Measurements from ENCODE around the gene PROK1. TPM values are rescaled to one million over a fixed set of nuclear protein-coding genes. Genes with fewer than 3 reads are reported as not detected.

Gene PROK1
- total and polyA plus RNA-seq, 3 experiments from 2014 or later: not detected

GRCh38 chr1:110472546-110472945 lies 21.6 kb downstream of the PROK1 start:
- Mint-ChIP-seq H3K9me3 (no peaks in the 10 kb centered on the region), H3K27me3 (peaks cover 6 to 35% of the 10 kb centered on the region in 2 donors), H3K4me1 (no peaks in the 10 kb centered on the region), H3K36me3 (no peaks in the 10 kb centered on the region), H3K27ac (no peak overlapping the region), H3K4me3 (no peak overlapping the region)
- Histone ChIP-seq H3K36me3 (ENCODE audit: insufficient read depth, low read length) (no peaks in the 10 kb centered on the region), H3K4me1 (ENCODE audit: insufficient read depth, low read length) (no peaks in the 10 kb centered on the region), H3K27me3 (ENCODE audit: insufficient read depth, low read length, poor library complexity, severe bottlenecking) (no peaks in the 10 kb centered on the region), H3K27ac (ENCODE audit: low read depth, low read length) (no peak overlapping the region), H3K4me3 (ENCODE audit: low read length) (no peak overlapping the region), H3K9me3 (ENCODE audit: low read length) (no peaks in the 10 kb centered on the region)
- ChIA-PET POLR2A (no interaction called here), CTCF (no interaction called here)
- no peak for DNase-seq

GRCh38 chr1:110474444-110474843 lies 23.5 kb downstream of the PROK1 start:
- no peak for DNase-seq
- no peaks in the 10 kb centered on the region for H3K9me3 ChIP-seq (ENCODE audit: low read length)
- no peaks in the 10 kb centered on the region for H3K36me3 ChIP-seq (ENCODE audit: insufficient read depth, low read length)
- Mint-ChIP-seq H3K4me1 (no peaks in the 10 kb centered on the region), H3K9me3 (no peaks in the 10 kb centered on the region), H3K27ac (no peak overlapping the region), H3K36me3 (no peaks in the 10 kb centered on the region), H3K27me3 (peaks cover 7 to 33% of the 10 kb centered on the region in 2 donors), H3K4me3 (no peak overlapping the region)
- POLR2A ChIA-PET: no interaction called here
- H3K4me1 ChIP-seq (ENCODE audit: insufficient read depth, low read length): no peaks in the 10 kb centered on the region
- no peak overlapping the region for H3K27ac ChIP-seq (ENCODE audit: low read depth, low read length)
- H3K4me3 ChIP-seq (ENCODE audit: low read length): no peak overlapping the region
- H3K27me3 ChIP-seq (ENCODE audit: insufficient read depth, low read length, poor library complexity, severe bottlenecking): no peaks in the 10 kb centered on the region
- CTCF ChIA-PET: interaction anchor here (1.7 kb wide), 1 partner anchor 14 kb away, joined by 8 read pairs; no protein-coding TSS in a partner anchor

GRCh38 chr1:110475362-110476027 lies 24.5 kb downstream of the PROK1 start:
- Mint-ChIP-seq H3K4me1 (no peaks in the 10 kb centered on the region), H3K27ac (no peak overlapping the region), H3K27me3 (peaks cover 7 to 30% of the 10 kb centered on the region in 2 donors), H3K9me3 (no peaks in the 10 kb centered on the region), H3K36me3 (no peaks in the 10 kb centered on the region), H3K4me3 (no peak overlapping the region)
- Histone ChIP-seq H3K9me3 (ENCODE audit: low read length) (no peaks in the 10 kb centered on the region), H3K4me3 (ENCODE audit: low read length) (no peak overlapping the region), H3K27ac (ENCODE audit: low read depth, low read length) (no peak overlapping the region), H3K27me3 (ENCODE audit: insufficient read depth, low read length, poor library complexity, severe bottlenecking) (no peaks in the 10 kb centered on the region), H3K4me1 (ENCODE audit: insufficient read depth, low read length) (no peaks in the 10 kb centered on the region), H3K36me3 (ENCODE audit: insufficient read depth, low read length) (no peaks in the 10 kb centered on the region)
- DNase-seq: no peak
- CTCF ChIA-PET: interaction anchor here (1.7 kb wide), 1 partner anchor 15 kb away, joined by 8 read pairs; no protein-coding TSS in a partner anchor
- POLR2A ChIA-PET: no interaction called here

GRCh38 chr1:110476028-110476765 lies 25.2 kb downstream of the PROK1 start:
- Histone ChIP-seq H3K36me3 (ENCODE audit: insufficient read depth, low read length) (no peaks in the 10 kb centered on the region), H3K9me3 (ENCODE audit: low read length) (no peaks in the 10 kb centered on the region), H3K27ac (ENCODE audit: low read depth, low read length) (no peak overlapping the region), H3K4me1 (ENCODE audit: insufficient read depth, low read length) (no peaks in the 10 kb centered on the region), H3K27me3 (ENCODE audit: insufficient read depth, low read length, poor library complexity, severe bottlenecking) (no peaks in the 10 kb centered on the region), H3K4me3 (ENCODE audit: low read length) (no peak overlapping the region)
- POLR2A ChIA-PET: no interaction called here
- no peaks in the 10 kb centered on the region for H3K9me3 Mint-ChIP-seq
- peaks cover 7 to 25% of the 10 kb centered on the region in 2 donors for H3K27me3 Mint-ChIP-seq
- no peak for DNase-seq
- no peak overlapping the region for H3K27ac Mint-ChIP-seq
- no peaks in the 10 kb centered on the region for H3K36me3 Mint-ChIP-seq
- no peak overlapping the region for H3K4me3 Mint-ChIP-seq
- no peaks in the 10 kb centered on the region for H3K4me1 Mint-ChIP-seq
- CTCF ChIA-PET: interaction anchor here (1.3 kb wide), 1 partner anchor 16 kb away, joined by 3 read pairs; no protein-coding TSS in a partner anchor

GRCh38 chr1:110477041-110477440 lies 26.1 kb downstream of the PROK1 start:
- Histone ChIP-seq H3K27me3 (ENCODE audit: insufficient read depth, low read length, poor library complexity, severe bottlenecking) (no peaks in the 10 kb centered on the region), H3K9me3 (ENCODE audit: low read length) (no peaks in the 10 kb centered on the region), H3K4me3 (ENCODE audit: low read length) (no peak overlapping the region), H3K36me3 (ENCODE audit: insufficient read depth, low read length) (no peaks in the 10 kb centered on the region), H3K4me1 (ENCODE audit: insufficient read depth, low read length) (no peaks in the 10 kb centered on the region), H3K27ac (ENCODE audit: low read depth, low read length) (no peak overlapping the region)
- Mint-ChIP-seq H3K4me3 (no peak overlapping the region), H3K27me3 (peaks cover 7 to 21% of the 10 kb centered on the region in 2 donors), H3K9me3 (no peaks in the 10 kb centered on the region), H3K27ac (no peak overlapping the region), H3K4me1 (no peaks in the 10 kb centered on the region), H3K36me3 (no peaks in the 10 kb centered on the region)
- no peak for DNase-seq
- POLR2A ChIA-PET: no interaction called here
- CTCF ChIA-PET: interaction anchor here (1.0 to 1.3 kb wide), 2 partner anchors 17 to 19 kb away, joined by 3 to 4 read pairs; no protein-coding TSS in a partner anchor

- ChIA-PET POLR2A (no interaction called here), CTCF (interaction anchor here (1.0 to 1.3 kb wide), 2 partner anchors 18 to 19 kb away, joined by 3 to 4 read pairs; no protein-coding TSS in a partner anchor)
- Histone ChIP-seq H3K4me3 (ENCODE audit: low read length) (no peak overlapping the region), H3K27me3 (ENCODE audit: insufficient read depth, low read length, poor library complexity, severe bottlenecking) (no peaks in the 10 kb centered on the region), H3K4me1 (ENCODE audit: insufficient read depth, low read length) (no peaks in the 10 kb centered on the region), H3K27ac (ENCODE audit: low read depth, low read length) (no peak overlapping the region), H3K36me3 (ENCODE audit: insufficient read depth, low read length) (no peaks in the 10 kb centered on the region), H3K9me3 (ENCODE audit: low read length) (no peaks in the 10 kb centered on the region)
- H3K4me3 Mint-ChIP-seq: no peak overlapping the region
- H3K27ac Mint-ChIP-seq: no peak overlapping the region
- no peaks in the 10 kb centered on the region for H3K36me3 Mint-ChIP-seq
- H3K9me3 Mint-ChIP-seq: no peaks in the 10 kb centered on the region
- H3K27me3 Mint-ChIP-seq: peaks cover 9 to 19% of the 10 kb centered on the region in 2 donors
- H3K4me1 Mint-ChIP-seq: no peaks in the 10 kb centered on the region
- DNase-seq: no peak
These were observed 26.6 kb downstream of the PROK1 start for GRCh38 chr1:110477445-110477957.

- Histone ChIP-seq H3K27ac (ENCODE audit: low read depth, low read length) (no peak overlapping the region), H3K4me3 (ENCODE audit: low read length) (no peak overlapping the region), H3K9me3 (ENCODE audit: low read length) (no peaks in the 10 kb centered on the region), H3K4me1 (ENCODE audit: insufficient read depth, low read length) (no peaks in the 10 kb centered on the region), H3K36me3 (ENCODE audit: insufficient read depth, low read length) (no peaks in the 10 kb centered on the region), H3K27me3 (ENCODE audit: insufficient read depth, low read length, poor library complexity, severe bottlenecking) (no peaks in the 10 kb centered on the region)
- H3K36me3 Mint-ChIP-seq: no peaks in the 10 kb centered on the region
- CTCF ChIA-PET: interaction anchor here (1.0 kb wide), 1 partner anchor 18 kb away, joined by 4 read pairs; no protein-coding TSS in a partner anchor
- H3K27me3 Mint-ChIP-seq: peaks cover 9 to 15% of the 10 kb centered on the region in 2 donors
- DNase-seq: no peak
- POLR2A ChIA-PET: no interaction called here
- H3K4me1 Mint-ChIP-seq: peaks cover 0 to 3% (median 0%) of the 10 kb centered on the region in 3 donors
- peak overlapping the region in 1 of 8 donors; percentile 40 for H3K27ac Mint-ChIP-seq
- no peak overlapping the region for H3K4me3 Mint-ChIP-seq
- no peaks in the 10 kb centered on the region for H3K9me3 Mint-ChIP-seq
These were observed 27.2 kb downstream of the PROK1 start for GRCh38 chr1:110477967-110478640.

GRCh38 chr1:110478886-110479285 lies 27.9 kb downstream of the PROK1 start:
- POLR2A ChIA-PET: no interaction called here
- H3K36me3 ChIP-seq (ENCODE audit: insufficient read depth, low read length): no peaks in the 10 kb centered on the region
- no peaks in the 10 kb centered on the region for H3K9me3 ChIP-seq (ENCODE audit: low read length)
- H3K4me1 ChIP-seq (ENCODE audit: insufficient read depth, low read length): no peaks in the 10 kb centered on the region
- no peaks in the 10 kb centered on the region for H3K27me3 ChIP-seq (ENCODE audit: insufficient read depth, low read length, poor library complexity, severe bottlenecking)
- Mint-ChIP-seq H3K36me3 (no peaks in the 10 kb centered on the region), H3K27ac (no peak overlapping the region), H3K4me1 (peaks cover 0 to 6% (median 0%) of the 10 kb centered on the region in 3 donors), H3K4me3 (no peak overlapping the region), H3K9me3 (no peaks in the 10 kb centered on the region), H3K27me3 (peaks cover 11 to 17% of the 10 kb centered on the region in 2 donors)
- no peak overlapping the region for H3K27ac ChIP-seq (ENCODE audit: low read depth, low read length)
- CTCF ChIA-PET: no interaction called here
- DNase-seq: no peak
- no peak overlapping the region for H3K4me3 ChIP-seq (ENCODE audit: low read length)

All from CD8-positive, alpha-beta memory T cell (primary cell).